Measurements from ENCODE around the gene COPE. TPM values are rescaled to one million over a fixed set of nuclear protein-coding genes. Genes with fewer than 3 reads are reported as not detected.
"Not testable (repeated sequence)": the region's sequence is repeated elsewhere in the genome, so short reads cannot be mapped to it uniquely, and the experiment has no call there.

The COPE gene
- total RNA-seq, 4 donors from 2014 or later = 144 to 268 (median 179) TPM

DNA sequence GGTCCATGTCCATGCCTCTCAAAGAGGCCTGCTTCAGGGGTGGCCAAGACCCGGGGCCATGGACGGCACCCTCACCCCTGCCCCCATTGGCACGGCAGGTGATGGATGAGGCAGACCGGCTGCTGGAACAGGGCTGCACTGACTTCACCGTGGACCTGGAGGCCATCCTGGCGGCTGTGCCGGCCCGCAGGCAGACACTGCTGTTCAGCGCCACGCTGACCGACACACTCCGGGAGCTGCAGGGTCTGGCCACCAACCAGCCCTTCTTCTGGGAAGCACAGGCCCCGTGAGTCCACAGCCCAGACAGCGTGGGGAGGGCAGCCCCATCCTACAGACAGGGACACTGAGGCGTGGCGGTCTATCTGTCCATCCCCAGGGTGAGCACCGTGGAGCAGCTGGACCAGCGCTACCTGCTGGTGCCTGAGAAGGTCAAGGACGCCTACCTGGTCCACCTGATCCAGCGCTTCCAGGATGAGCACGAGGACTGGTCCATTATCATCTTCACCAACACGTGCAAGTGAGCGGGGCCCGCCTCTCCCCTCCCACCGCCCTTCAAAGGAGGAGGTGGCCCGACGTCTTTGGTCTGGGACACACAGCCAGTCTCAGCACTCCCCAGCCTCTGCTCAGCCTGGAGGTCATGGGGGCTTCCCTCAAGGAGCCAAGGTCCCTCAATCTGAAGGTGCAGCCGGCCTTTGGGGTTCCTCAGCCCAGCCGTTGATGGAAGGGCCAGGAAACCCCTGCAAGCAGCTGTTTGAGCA lies 3.2 kb upstream of the COPE start:
- Histone ChIP-seq H3K4me3 (no peak overlapping the region), H3K9me3 (no peaks in the 10 kb centered on the region), H3K36me3 (peaks cover 0 to 35% (median 14%) of the 10 kb centered on the region in 4 donors), H3K27ac (no peak overlapping the region), H3K27me3 (no peaks in the 10 kb centered on the region), H3K4me1 (peaks cover 13 to 25% (median 22%) of the 10 kb centered on the region in 4 donors)
- TF ChIP-seq EP300 (IDR thresholded peaks at IDR 0.05; ENCODE audit: low read depth) (no peak), POLR2A (IDR thresholded peaks at IDR 0.05) (no peak), POLR2AphosphoS5 (IDR thresholded peaks at IDR 0.05) (no peak)
- TF ChIP-seq, protein P1, sequence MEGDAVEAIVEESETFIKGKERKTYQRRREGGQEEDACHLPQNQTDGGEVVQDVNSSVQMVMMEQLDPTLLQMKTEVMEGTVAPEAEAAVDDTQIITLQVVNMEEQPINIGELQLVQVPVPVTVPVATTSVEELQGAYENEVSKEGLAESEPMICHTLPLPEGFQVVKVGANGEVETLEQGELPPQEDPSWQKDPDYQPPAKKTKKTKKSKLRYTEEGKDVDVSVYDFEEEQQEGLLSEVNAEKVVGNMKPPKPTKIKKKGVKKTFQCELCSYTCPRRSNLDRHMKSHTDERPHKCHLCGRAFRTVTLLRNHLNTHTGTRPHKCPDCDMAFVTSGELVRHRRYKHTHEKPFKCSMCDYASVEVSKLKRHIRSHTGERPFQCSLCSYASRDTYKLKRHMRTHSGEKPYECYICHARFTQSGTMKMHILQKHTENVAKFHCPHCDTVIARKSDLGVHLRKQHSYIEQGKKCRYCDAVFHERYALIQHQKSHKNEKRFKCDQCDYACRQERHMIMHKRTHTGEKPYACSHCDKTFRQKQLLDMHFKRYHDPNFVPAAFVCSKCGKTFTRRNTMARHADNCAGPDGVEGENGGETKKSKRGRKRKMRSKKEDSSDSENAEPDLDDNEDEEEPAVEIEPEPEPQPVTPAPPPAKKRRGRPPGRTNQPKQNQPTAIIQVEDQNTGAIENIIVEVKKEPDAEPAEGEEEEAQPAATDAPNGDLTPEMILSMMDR (IDR thresholded peaks at IDR 0.05) = no peak
- intact Hi-C loops (cut with DNase I; ENCODE audit: low total_unique reads) (no loop called here), in situ Hi-C loops (cut with MboI; ENCODE audit: low pct_ligation_motif_present in 1 of 4, low pct_unique_long_range_greater_than_20kb in 1 of 4, low sequenced_read_pairs in 3 of 4) (no loop called here)
- WGBS, 2 donors (ENCODE audit: low coverage in 1 of 2) = 91% methylated on average over 28 of the region's 29 CpGs; no CpG with 5 or more reads in 1 of the 2 donors
- DNase-seq = no peak

DNA sequence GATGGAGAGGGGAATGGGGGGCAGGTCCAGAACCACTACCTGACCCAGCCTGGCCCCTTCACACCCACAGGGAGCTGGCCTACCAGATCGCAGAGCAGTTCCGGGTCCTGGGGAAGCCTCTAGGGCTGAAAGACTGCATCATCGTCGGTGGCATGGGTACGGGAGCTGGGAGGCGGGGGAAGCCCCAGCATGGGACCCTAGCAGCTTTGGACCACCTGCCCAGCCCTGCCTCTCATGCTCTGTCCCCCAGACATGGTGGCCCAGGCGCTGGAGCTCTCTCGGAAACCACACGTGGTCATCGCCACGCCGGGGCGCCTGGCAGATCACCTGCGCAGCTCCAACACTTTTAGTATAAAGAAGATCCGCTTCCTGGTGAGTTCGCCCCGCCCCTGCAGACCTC lies 2.4 kb upstream of the COPE start:
- Histone ChIP-seq H3K9me3 (no peaks in the 10 kb centered on the region), H3K4me3 (no peak overlapping the region), H3K36me3 (peaks cover 0 to 35% (median 14%) of the 10 kb centered on the region in 4 donors), H3K4me1 (peaks cover 14 to 28% (median 24%) of the 10 kb centered on the region in 4 donors), H3K27me3 (no peaks in the 10 kb centered on the region), H3K27ac (no peak overlapping the region)
- WGBS, 2 donors (ENCODE audit: low coverage in 1 of 2) = 96 to 97% methylated on average over 14 to 16 of the region's 17 CpGs
- no peak for DNase-seq
- intact Hi-C loops (cut with DNase I; ENCODE audit: low total_unique reads) (no loop called here), in situ Hi-C loops (cut with MboI; ENCODE audit: low pct_ligation_motif_present in 1 of 4, low pct_unique_long_range_greater_than_20kb in 1 of 4, low sequenced_read_pairs in 3 of 4) (no loop called here)
- TF ChIP-seq, protein P1 (IDR thresholded peaks at IDR 0.05) = no peak
- no peak for TF ChIP-seq POLR2A (IDR thresholded peaks at IDR 0.05)
- TF ChIP-seq EP300 (IDR thresholded peaks at IDR 0.05; ENCODE audit: low read depth) = no peak
- TF ChIP-seq POLR2AphosphoS5 (IDR thresholded peaks at IDR 0.05) = no peak

DNA sequence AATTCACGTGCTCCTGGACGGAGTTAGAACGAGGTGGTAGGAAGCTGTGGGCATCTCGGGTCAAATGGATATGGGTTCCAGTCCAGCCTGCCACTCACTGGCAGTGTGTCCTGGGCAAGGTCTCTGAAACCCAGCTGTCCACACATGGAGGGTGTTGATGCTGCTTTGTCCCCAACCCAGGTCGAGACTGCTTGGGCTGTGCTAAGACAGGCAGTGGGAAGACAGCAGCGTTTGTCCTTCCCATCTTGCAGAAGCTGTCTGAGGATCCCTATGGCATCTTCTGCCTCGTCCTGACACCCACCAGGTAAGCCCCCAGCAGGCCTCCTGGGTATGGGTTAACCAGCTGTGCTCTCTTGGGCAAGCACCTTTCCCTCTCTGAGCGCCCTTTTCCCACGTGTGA lies 1.2 kb upstream of the COPE start:
- no peaks in the 10 kb centered on the region for H3K9me3 ChIP-seq
- intact Hi-C loops (cut with DNase I; ENCODE audit: low total_unique reads) (no loop called here), in situ Hi-C loops (cut with MboI; ENCODE audit: low pct_ligation_motif_present in 1 of 4, low pct_unique_long_range_greater_than_20kb in 1 of 4, low sequenced_read_pairs in 3 of 4) (no loop called here)
- DNase-seq = no peak
- peak overlapping the region in 3 of 4 donors; percentile 67 to 99 (median 88) for H3K27ac ChIP-seq
- H3K4me3 ChIP-seq = peak overlapping the region in 3 of 4 donors; percentile 77 to 98 (median 82)
- no peaks in the 10 kb centered on the region for H3K27me3 ChIP-seq
- TF ChIP-seq EP300 (IDR thresholded peaks at IDR 0.05; ENCODE audit: low read depth) (no peak), POLR2AphosphoS5 (IDR thresholded peaks at IDR 0.05) (no peak)
- TF ChIP-seq, protein P1 (IDR thresholded peaks at IDR 0.05) = no peak
- H3K36me3 ChIP-seq = peaks cover 0 to 33% (median 11%) of the 10 kb centered on the region in 4 donors
- H3K4me1 ChIP-seq = peaks cover 14 to 31% (median 25%) of the 10 kb centered on the region in 4 donors
- WGBS, 2 donors (ENCODE audit: low coverage in 1 of 2) = 39 to 52% methylated on average over 3 to 9 of the region's 9 CpGs

DNA sequence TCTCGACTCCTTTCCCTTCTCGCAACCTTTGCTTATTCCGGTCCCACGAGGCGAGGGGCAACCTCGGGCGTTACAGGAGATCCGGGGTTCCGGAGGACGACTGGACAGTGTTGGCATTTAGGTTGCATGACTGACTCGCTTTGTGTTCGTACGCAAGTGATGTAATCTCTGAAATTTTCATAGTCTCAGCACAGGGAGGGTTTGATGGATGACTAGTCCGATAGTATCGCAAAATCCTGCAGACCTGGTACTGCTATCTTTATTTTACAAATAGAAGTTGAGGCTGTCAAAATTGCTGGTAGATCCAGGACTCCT lies 670 bp upstream of the COPE start:
- intact Hi-C loops (cut with DNase I; ENCODE audit: low total_unique reads) (no loop called here), in situ Hi-C loops (cut with MboI; ENCODE audit: low pct_ligation_motif_present in 1 of 4, low pct_unique_long_range_greater_than_20kb in 1 of 4, low sequenced_read_pairs in 3 of 4) (no loop called here)
- Histone ChIP-seq H3K36me3 (peaks cover 0 to 27% (median 12%) of the 10 kb centered on the region in 4 donors), H3K9me3 (no peaks in the 10 kb centered on the region), H3K27ac (peak overlapping the region; percentile 67 to 99 (median 89)), H3K4me1 (peaks cover 14 to 31% (median 25%) of the 10 kb centered on the region in 4 donors), H3K4me3 (peak overlapping the region; percentile 77 to 98 (median 83)), H3K27me3 (no peaks in the 10 kb centered on the region)
- no peak for TF ChIP-seq POLR2A (IDR thresholded peaks at IDR 0.05)
- TF ChIP-seq POLR2AphosphoS5 (IDR thresholded peaks at IDR 0.05) = no peak
- TF ChIP-seq, protein P1 (IDR thresholded peaks at IDR 0.05) = no peak
- no peak for TF ChIP-seq EP300 (IDR thresholded peaks at IDR 0.05; ENCODE audit: low read depth)
- WGBS, 2 donors (ENCODE audit: low coverage in 1 of 2) = 0% methylated on average over 4 to 15 of the region's 15 CpGs
- no peak for DNase-seq

DNA sequence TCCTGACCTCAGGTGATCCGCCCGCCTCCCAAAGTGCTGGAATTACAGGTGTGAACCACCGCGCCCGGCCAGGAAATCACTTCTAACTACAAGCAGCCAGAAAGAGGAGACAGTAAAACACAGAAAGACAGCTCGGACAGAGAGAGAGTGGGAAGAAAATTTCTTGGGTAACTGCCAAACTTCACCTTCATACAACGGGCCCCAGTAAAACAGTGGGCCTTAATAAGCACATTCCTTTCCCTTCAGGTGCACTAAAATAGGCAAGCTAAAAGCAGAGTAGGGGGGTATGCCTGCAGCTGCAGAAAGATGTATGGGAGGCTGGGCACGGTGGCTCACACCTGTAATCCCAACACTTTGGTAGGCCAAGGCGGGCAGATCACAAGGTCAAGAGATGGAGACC lies 1.6 kb downstream of the COPE start:
- peak overlapping the region in 1 of 4 donors; percentile 82 for H3K4me3 ChIP-seq
- H3K27ac ChIP-seq = not testable (repeated sequence)
- WGBS, 2 donors (ENCODE audit: low coverage in 1 of 2) = 60 to 82% methylated on average over 3 to 9 of the region's 9 CpGs

More for the DNA sequence above, 1.6 kb downstream of the COPE start:
- in situ Hi-C loops (cut with MboI; ENCODE audit: low pct_ligation_motif_present in 1 of 4, low pct_unique_long_range_greater_than_20kb in 1 of 4, low sequenced_read_pairs in 3 of 4); DNase-seq; H3K9me3 ChIP-seq; H3K27me3 ChIP-seq; intact Hi-C loops (cut with DNase I; ENCODE audit: low total_unique reads): not testable (repeated sequence)
- peaks cover 0 to 14% (median 6%) of the 10 kb centered on the region in 4 donors for H3K36me3 ChIP-seq
- peaks cover 14 to 31% (median 25%) of the 10 kb centered on the region in 4 donors for H3K4me1 ChIP-seq

Data from transverse colon (tissue), 4 donors.